ENCODE measurements around the gene SEMA5B. TPM values are rescaled to one million over a fixed set of nuclear protein-coding genes. Genes with fewer than 3 reads are reported as not detected.

Gene SEMA5B
- total and polyA plus RNA-seq, 2 donors (not counting 1 experiment from before 2014, with no cell fraction given), result not detected

DNA sequence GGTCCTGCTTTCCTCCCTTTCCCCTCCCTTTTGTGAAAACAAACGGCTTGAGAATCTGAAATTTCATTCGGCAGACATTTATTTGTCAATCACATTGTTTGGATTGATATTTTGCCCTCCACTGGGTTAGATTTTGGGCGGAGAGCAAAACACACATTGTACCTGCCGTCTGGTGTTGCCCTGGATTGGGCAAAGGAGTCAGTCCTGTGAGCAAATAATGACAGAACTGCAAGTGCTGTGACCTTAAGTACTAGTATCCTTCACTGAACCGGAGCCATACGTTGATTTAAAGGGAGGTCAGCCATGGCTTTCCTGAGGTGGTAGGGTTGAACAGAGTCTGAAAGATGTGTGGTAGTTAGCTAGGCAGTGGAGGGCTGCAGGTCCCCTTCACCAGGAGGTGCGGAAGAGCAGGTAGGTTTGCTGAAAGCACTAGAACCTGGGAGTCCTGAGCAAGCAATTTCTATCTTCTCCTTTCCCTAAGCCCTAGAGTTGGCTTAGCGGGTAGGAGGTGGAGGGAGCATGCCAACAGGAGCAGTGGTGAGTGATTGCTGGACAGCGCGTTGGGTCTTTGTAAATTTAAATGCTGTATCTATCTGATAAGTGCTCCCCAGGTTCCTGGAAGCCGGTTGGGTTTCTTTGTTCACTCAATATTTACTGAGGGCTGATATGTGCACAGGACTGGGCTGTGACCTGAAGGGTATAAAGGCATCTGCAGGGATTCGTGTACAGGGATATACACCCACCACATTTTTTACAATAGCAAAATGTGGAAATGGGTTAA lies 41.2 kb upstream of the SEMA5B start:
- ChIA-PET CTCF (no interaction called here), POLR2A (no interaction called here)
- H2AFZ ChIP-seq (ENCODE audit: insufficient read depth, low read depth, low read length, poor library complexity, severe bottlenecking), result no peak overlapping the region
- peaks cover 9 to 10% of the 10 kb centered on the region in 2 donors for H3K4me1 ChIP-seq (ENCODE audit: control insufficient read depth in 2 of 2, insufficient read depth in 2 of 2, low read length in 2 of 2)
- 97% methylated on average over 9 of the region's 12 CpGs for WGBS (ENCODE audit: insufficient coverage)
- no peaks in the 10 kb centered on the region for H3K27me3 ChIP-seq (replicated peaks in 1 of 4; ENCODE audit: control extremely low read depth in 1 of 4, control insufficient read depth in 3 of 4, insufficient read depth in 4 of 4, low read length in 3 of 4)
- no peak overlapping the region for H3K27ac ChIP-seq (ENCODE audit: low read length in 2 of 2)
- H3K36me3 ChIP-seq (replicated peaks in 1 of 2; ENCODE audit: control extremely low read depth in 1 of 2, control insufficient read depth in 1 of 2, extremely low read depth in 1 of 2, insufficient read depth in 2 of 2, low read length in 1 of 2), result no peaks in the 10 kb centered on the region
- Mint-ChIP-seq H3K4me3 (peak overlapping the region; percentile 46), H3K27me3 (no peaks in the 10 kb centered on the region), H3K27ac (no peak overlapping the region), H3K4me1 (peaks cover 14% of the 10 kb centered on the region), H3K9me3 (ENCODE audit: insufficient read depth) (no peaks in the 10 kb centered on the region)
- ATAC-seq (ENCODE audit: low read depth) (no peak), DNase-seq (no peak)
- H4K20me1 ChIP-seq (ENCODE audit: control insufficient read depth, insufficient read depth, low read length, poor library complexity, severe bottlenecking), result peaks cover 7% of the 10 kb centered on the region
- no peak overlapping the region for H3K4me3 ChIP-seq (ENCODE audit: control extremely low read depth in 1 of 5, extremely low read depth in 1 of 5, insufficient read depth in 1 of 5, low read depth in 2 of 5, low read length in 4 of 5)
- H3K79me2 ChIP-seq (ENCODE audit: control insufficient read depth, insufficient read depth, low read length), result peaks cover 48% of the 10 kb centered on the region
- no peaks in the 10 kb centered on the region for H3K9me3 ChIP-seq (ENCODE audit: control extremely low read depth in 1 of 3, control insufficient read depth in 2 of 3, insufficient read depth in 1 of 3, low read length in 2 of 3)
- H3K9ac ChIP-seq (ENCODE audit: low read length), result no peak overlapping the region
- no peak overlapping the region for H3K4me2 ChIP-seq (replicated peaks; ENCODE audit: low read depth, low read length, poor library complexity, severe bottlenecking)
- TF ChIP-seq CTCF (IDR thresholded peaks at IDR 0.05) (no peak), EZH2 (IDR thresholded peaks at IDR 0.05; ENCODE audit: borderline replicate concordance, insufficient read depth, low read depth, low read length, poor library complexity, severe bottlenecking) (no peak)
- intact Hi-C loops (cut with micrococcal nuclease), result no loop called here
